ENCODE measurements around the gene GHRL.
A peak's percentile ranks its signal among the peaks of the same experiment; 100 is the strongest.

Gene GHRL

GRCh38 chr3:10328460-10329071, 35.8 kb upstream of the GHRL start:
- TF ChIP-seq CTCF (IDR thresholded peaks at IDR 0.05; ENCODE audit: insufficient read depth, low read depth, low read length, missing control alignments): no peak
- DNase-seq (ENCODE audit: low read depth): no peak
- H3K4me3 ChIP-seq (ENCODE audit: low read depth, low read length): no peak overlapping the region

GRCh38 chr3:10327592-10327991, 34.8 kb upstream of the GHRL start:
- DNase-seq (ENCODE audit: low read depth): no peak
- no peak overlapping the region for H3K4me3 ChIP-seq (ENCODE audit: low read depth, low read length)
- no peak for TF ChIP-seq CTCF (IDR thresholded peaks at IDR 0.05; ENCODE audit: insufficient read depth, low read depth, low read length, missing control alignments)

- TF ChIP-seq CTCF (IDR thresholded peaks at IDR 0.05; ENCODE audit: insufficient read depth, low read depth, low read length, missing control alignments): peak; percentile 50
- no peak overlapping the region for H3K4me3 ChIP-seq (ENCODE audit: low read depth, low read length)
- DNase-seq (ENCODE audit: low read depth): peak; percentile 37
These were observed 29.6 kb upstream of the GHRL start for GRCh38 chr3:10322352-10322710.

- no peak overlapping the region for H3K4me3 ChIP-seq (ENCODE audit: low read depth, low read length)
- no peak for DNase-seq (ENCODE audit: low read depth)
These were observed 29.0 kb upstream of the GHRL start for GRCh38 chr3:10321630-10322351.

GRCh38 chr3:10320320-10320677, 27.6 kb upstream of the GHRL start:
- TF ChIP-seq CTCF (IDR thresholded peaks at IDR 0.05; ENCODE audit: insufficient read depth, low read depth, low read length, missing control alignments): no peak
- no peak for DNase-seq (ENCODE audit: low read depth)
- peak overlapping the region; percentile 96 for H3K4me3 ChIP-seq (ENCODE audit: low read depth, low read length)

More at GRCh38 chr3:10321630-10322351, 29.0 kb upstream of the GHRL start:
- no peak for TF ChIP-seq CTCF (IDR thresholded peaks at IDR 0.05; ENCODE audit: insufficient read depth, low read depth, low read length, missing control alignments)

GRCh38 chr3:10319804-10320203, 27.1 kb upstream of the GHRL start:
- no peak for TF ChIP-seq CTCF (IDR thresholded peaks at IDR 0.05; ENCODE audit: insufficient read depth, low read depth, low read length, missing control alignments)
- no peak for DNase-seq (ENCODE audit: low read depth)
- peak overlapping the region; percentile 96 for H3K4me3 ChIP-seq (ENCODE audit: low read depth, low read length)

- TF ChIP-seq CTCF (IDR thresholded peaks at IDR 0.05; ENCODE audit: insufficient read depth, low read depth, low read length, missing control alignments): no peak
- peak overlapping the region; percentile 96; the same call in 1 of the 2 replicates for H3K4me3 ChIP-seq (ENCODE audit: low read depth, low read length)
- no peak for DNase-seq (ENCODE audit: low read depth)
These were observed 26.5 kb upstream of the GHRL start for GRCh38 chr3:10319251-10319650.
